GM18505 (cell line): ENCODE results near the gene SLC15A5.

Source experiments
- ATAC-seq: cut with Tn5 transposase; IDR thresholded peaks from one replicate; pipeline ENCODE4 v1.9.1; 2021; ENCODE audit not compliant: unreplicated experiment
- POLR2A ChIP-seq: IDR thresholded peaks from 4 replicates; pipeline ENCODE4 v1.6.1; 2011; ENCODE audit warnings: borderline replicate concordance; ENCODE audit not compliant: insufficient read depth, insufficient read length; ENCODE audit errors: extremely low read depth

SLC15A5 gene

DNA sequence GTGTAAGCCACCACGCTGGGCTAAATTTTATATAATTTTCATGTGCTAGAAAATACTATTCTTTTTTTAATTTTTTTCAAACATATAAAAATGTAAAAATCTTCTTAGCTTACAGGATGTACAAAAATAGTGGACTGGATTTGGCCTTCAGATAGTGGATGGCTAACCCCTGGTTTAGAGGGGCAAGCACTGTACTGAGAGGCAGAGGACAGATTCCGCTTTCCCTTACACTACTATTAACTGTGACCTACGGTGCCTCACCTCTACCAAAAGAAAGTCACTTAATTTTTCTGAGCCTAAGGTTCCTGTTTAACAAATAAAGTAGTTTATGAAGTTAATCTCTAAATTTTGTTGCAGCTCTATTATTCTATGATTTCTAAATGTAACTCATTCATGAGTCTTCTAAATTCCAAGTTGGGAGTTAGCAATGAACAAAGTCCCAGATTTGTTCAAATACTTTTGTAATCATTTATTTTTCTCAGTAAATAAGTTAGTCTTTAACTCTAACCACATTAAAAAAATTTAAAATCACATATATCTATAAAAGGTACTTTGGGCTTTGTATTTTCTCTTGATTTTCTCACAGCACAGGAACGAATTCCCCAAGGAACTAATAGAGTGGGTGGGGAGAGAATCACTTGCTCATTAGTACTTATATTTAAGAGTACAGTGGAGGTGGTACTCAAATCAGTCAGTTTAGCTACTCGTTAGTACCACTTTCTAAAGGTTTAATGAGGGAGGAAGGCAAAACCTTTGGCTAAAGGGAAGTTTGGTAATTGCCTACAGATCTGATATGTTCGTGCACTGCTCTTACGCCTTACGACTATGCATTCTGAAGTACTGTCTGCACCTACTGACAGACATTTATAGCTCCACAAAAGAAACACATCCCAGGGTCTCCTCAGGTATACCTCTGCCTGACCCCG is 33.7 kb downstream of the SLC15A5 start:
- no peak for ATAC-seq
- no peak for TF ChIP-seq POLR2A

DNA sequence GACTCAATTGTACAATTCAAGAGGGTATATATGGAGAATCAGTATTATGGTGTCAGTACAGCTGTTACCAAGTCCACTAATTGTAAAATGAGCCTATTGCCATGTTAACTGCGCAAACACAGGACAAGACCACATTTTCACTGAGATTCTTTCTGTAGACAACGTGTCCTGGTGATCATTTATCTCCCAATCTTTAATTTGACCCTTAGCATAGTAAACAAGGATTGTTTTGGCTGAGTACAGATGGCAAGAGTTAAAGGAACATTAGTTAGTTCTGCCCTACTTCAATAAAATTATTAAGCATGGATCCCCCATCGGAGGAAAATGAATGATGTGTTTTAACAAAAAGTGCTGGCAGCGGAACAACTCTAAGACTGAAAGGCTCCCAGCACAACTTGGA is 36.1 kb downstream of the SLC15A5 start:
- ATAC-seq = no peak
- TF ChIP-seq POLR2A = no peak

DNA sequence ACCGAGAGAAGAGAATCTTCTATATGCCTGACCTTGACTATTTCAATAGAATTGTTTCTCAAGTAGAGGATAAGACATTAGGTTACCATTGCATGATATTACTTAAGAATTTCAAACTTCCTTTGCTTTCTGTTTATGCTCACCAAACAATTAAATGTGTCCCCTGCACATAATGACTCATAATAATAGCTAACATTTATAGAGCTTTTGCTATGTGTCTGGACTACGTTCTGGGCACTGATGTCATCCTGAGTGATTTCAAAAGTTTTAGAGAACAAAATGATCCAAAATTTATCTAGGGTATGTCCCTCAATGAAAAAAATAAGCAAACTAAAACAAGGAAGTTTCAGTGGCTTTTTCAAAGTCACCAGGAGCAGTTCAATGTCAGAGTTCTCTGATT is 38.8 kb downstream of the SLC15A5 start:
- TF ChIP-seq POLR2A = no peak
- no peak for ATAC-seq

GRCh38 chr12:16229676-16230075 is 47.8 kb downstream of the SLC15A5 start:
- TF ChIP-seq POLR2A = no peak
- no peak for ATAC-seq

DNA sequence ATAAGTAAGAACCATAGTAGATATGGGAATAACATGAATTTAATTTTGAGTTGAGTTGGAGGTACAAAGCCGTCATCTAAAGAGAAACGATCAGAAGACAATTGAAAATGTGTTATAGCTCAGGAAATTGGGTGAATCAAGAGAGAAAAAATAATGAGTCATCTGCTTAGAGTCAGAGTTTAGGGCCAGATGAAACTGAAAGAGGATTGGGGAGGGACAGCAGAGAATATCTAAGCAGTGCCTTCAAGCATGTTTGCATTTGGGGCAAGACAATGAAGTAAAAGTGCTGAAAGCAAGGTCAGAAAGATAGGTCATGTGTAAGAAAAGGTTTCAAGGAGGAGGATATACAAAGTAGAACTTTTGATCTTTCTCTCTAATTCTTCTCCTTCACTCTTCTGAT is 49.4 kb downstream of the SLC15A5 start:
- no peak for TF ChIP-seq POLR2A
- peak; percentile 82 for ATAC-seq

DNA sequence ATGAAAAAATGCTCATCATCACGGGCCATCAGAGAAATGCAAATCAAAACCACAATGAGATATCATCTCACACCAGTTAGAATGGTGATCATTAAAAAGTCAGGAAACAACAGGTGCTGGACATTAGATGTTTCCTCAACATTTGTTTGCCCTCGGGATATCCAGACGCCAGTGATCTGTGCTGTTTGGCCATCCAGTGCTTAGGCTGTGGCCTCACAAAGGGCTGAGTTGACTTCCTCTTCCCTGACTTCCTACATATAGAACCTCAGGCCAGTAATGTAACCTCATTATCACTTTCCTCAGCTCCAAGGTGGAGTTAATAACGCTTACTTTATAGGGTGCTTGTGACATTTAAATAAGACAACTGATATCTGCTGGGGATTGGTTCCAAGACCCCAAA is 51.8 kb downstream of the SLC15A5 start:
- TF ChIP-seq POLR2A = no peak
- no peak for ATAC-seq

GRCh38 chr12:16224196-16224595 is 53.3 kb downstream of the SLC15A5 start:
- no peak for TF ChIP-seq POLR2A
- no peak for ATAC-seq

DNA sequence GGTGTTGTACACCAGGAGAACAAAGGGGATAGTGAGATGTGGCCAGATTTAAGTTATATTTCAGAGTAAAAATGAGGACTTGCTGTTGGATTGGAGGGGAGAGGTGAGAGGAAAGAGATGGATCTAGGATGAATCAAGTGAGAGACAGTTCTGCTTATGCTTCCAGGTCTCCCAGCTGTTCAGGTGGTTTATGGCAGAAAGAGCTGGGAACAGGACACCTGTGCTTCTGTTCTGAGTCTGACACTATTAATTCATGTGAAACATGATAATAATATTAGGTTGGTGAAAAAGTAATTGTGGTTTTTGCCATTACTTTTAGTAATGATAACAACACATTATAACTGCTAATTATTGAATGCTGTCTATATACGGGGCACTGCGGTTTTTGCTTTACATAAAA is 55.7 kb downstream of the SLC15A5 start:
- ATAC-seq = no peak

GRCh38 chr12:16220120-16220519 is 57.4 kb downstream of the SLC15A5 start:
- TF ChIP-seq POLR2A = no peak
- ATAC-seq = no peak

More for the DNA sequence above, 55.7 kb downstream of the SLC15A5 start:
- no peak for TF ChIP-seq POLR2A

- no peak for TF ChIP-seq POLR2A
- no peak for ATAC-seq
Observed at GRCh38 chr12:16218934-16219751, 58.3 kb downstream of the SLC15A5 start.

- no peak for TF ChIP-seq POLR2A
- ATAC-seq = no peak
Observed at GRCh38 chr12:16218234-16218633, 59.3 kb downstream of the SLC15A5 start.

DNA sequence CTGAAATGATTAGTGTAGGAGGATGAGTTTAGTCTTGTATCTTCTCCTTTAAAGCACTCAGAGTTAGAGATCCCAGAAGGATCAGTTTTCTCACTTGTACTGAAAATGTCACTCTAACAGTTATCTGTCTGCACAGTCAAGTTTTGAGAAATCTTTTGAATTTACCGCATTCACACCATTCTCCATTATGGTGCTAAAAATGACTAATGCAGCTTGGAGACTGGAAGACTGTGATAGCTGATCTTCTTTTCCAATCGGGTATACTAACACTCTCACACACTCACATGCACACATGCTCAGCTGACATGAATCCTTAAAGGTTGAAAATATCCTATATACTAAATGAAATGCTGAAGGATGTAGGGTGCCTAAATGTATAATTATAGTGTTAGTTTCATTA is 65.8 kb downstream of the SLC15A5 start:
- TF ChIP-seq POLR2A = no peak
- ATAC-seq = no peak

DNA sequence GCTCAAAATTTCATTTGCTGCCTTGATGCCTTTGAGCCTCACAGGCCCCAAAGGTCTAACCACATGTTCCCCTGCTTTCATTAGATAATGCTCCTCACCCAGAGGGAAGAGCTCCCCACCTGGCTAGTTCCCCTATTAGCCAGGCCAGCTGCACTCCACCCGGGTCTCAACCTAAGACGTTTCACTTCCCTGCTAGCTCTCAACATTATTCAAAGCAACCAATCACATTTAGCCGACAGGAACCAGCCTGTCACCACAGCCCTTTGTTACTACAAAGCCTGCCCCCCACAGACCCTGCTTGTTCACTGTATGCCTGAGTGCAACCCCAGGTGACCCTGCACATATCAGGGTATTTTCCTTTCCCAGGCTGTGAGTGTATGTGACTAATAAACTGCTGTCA is 78.6 kb downstream of the SLC15A5 start:
- TF ChIP-seq POLR2A = no peak

GRCh38 chr12:16197600-16197999 is 79.9 kb downstream of the SLC15A5 start:
- ATAC-seq = no peak

More for the DNA sequence above, 78.6 kb downstream of the SLC15A5 start:
- peak; percentile 98 for ATAC-seq

More at GRCh38 chr12:16197600-16197999, 79.9 kb downstream of the SLC15A5 start:
- TF ChIP-seq POLR2A = no peak
